Measurements from ENCODE around the gene CHMP2A.

Gene CHMP2A

GRCh38 chr19:58553799-58554493, 959 bp downstream of the CHMP2A start:
- H3K4me1 ChIP-seq, result peaks cover 38 to 76% (median 45%) of the 10 kb centered on the region in 10 experiments
- H3K36me3 ChIP-seq, result peaks cover 61 to 75% (median 69%) of the 10 kb centered on the region in 11 experiments
- no peaks in the 10 kb centered on the region for H3K27me3 ChIP-seq
- TF ChIP-seq Cebpa-rat (IDR thresholded peaks at IDR 0.05), result no peak
- peak overlapping the region; percentile 82 to 98 (median 94) for H3K9ac ChIP-seq
- H3K27ac ChIP-seq, result peak overlapping the region; percentile 75 to 99 (median 97)
- H3K9me3 ChIP-seq (replicated peaks in 1 of 11), result no peaks in the 10 kb centered on the region
- peak overlapping the region; percentile 89 to 100 (median 98) for H3K4me2 ChIP-seq
- peaks cover 26 to 76% (median 57%) of the 10 kb centered on the region in 11 experiments; a peak in 21 of 22 replicates for H4K20me1 ChIP-seq
- H3K4me3 ChIP-seq, result peak overlapping the region; percentile 61 to 96 (median 72)

- H3K9ac ChIP-seq, result peak overlapping the region in 3 of 11 experiments; percentile 7 to 97 (median 21); a peak in 3 of 22 replicates
- no peaks in the 10 kb centered on the region for H3K9me3 ChIP-seq (replicated peaks in 1 of 11)
- no peak overlapping the region for H3K4me3 ChIP-seq
- no peak overlapping the region for H3K27ac ChIP-seq
- H3K4me1 ChIP-seq, result peaks cover 40 to 85% (median 51%) of the 10 kb centered on the region in 10 experiments
- no peaks in the 10 kb centered on the region for H3K27me3 ChIP-seq
- TF ChIP-seq Cebpa-rat (IDR thresholded peaks at IDR 0.05), result no peak
- H3K4me2 ChIP-seq, result peak overlapping the region in 5 of 11 experiments; percentile 26 to 100 (median 100); a peak in 4 of 22 replicates
- peaks cover 74 to 88% (median 82%) of the 10 kb centered on the region in 11 experiments for H3K36me3 ChIP-seq
- peaks cover 37 to 85% (median 70%) of the 10 kb centered on the region in 11 experiments; a peak in 21 of 22 replicates for H4K20me1 ChIP-seq
These were observed 2.2 kb downstream of the CHMP2A start for GRCh38 chr19:58552655-58553054.

- H3K27ac ChIP-seq, result no peak overlapping the region
- H3K27me3 ChIP-seq, result no peaks in the 10 kb centered on the region
- peaks cover 78 to 91% (median 85%) of the 10 kb centered on the region in 11 experiments for H3K36me3 ChIP-seq
- no peak overlapping the region; a peak in 1 of 22 replicates for H3K9ac ChIP-seq
- H3K4me1 ChIP-seq, result peaks cover 41 to 87% (median 54%) of the 10 kb centered on the region in 10 experiments
- H3K4me2 ChIP-seq, result peak overlapping the region in 2 of 11 experiments; percentile 100; a peak in 1 of 22 replicates
- no peak for TF ChIP-seq Cebpa-rat (IDR thresholded peaks at IDR 0.05)
- no peaks in the 10 kb centered on the region for H3K9me3 ChIP-seq (replicated peaks in 1 of 11)
- peaks cover 45 to 85% (median 71%) of the 10 kb centered on the region in 11 experiments; a peak in 21 of 22 replicates for H4K20me1 ChIP-seq
- no peak overlapping the region for H3K4me3 ChIP-seq
These were observed 3.1 kb downstream of the CHMP2A start for GRCh38 chr19:58551577-58552471.

- Histone ChIP-seq H4K20me1 (peaks cover 52 to 85% (median 74%) of the 10 kb centered on the region in 11 experiments), H3K4me3 (no peak overlapping the region), H3K4me1 (peaks cover 40 to 87% (median 53%) of the 10 kb centered on the region in 10 experiments), H3K9ac (no peak overlapping the region), H3K9me3 (replicated peaks in 1 of 11) (no peaks in the 10 kb centered on the region), H3K36me3 (peaks cover 74 to 91% (median 84%) of the 10 kb centered on the region in 11 experiments), H3K27ac (no peak overlapping the region), H3K27me3 (no peaks in the 10 kb centered on the region), H3K4me2 (0 out of 22 replicates have a peak overlapping the region, but pooled peaks of 1 of the 11 experiments have one; percentile 17)
- no peak for TF ChIP-seq Cebpa-rat (IDR thresholded peaks at IDR 0.05)
These were observed 3.8 kb downstream of the CHMP2A start for GRCh38 chr19:58551123-58551497.

GRCh38 chr19:58550362-58551122, 4.4 kb downstream of the CHMP2A start:
- Histone ChIP-seq H4K20me1 (peaks cover 58 to 90% (median 80%) of the 10 kb centered on the region in 11 experiments), H3K36me3 (peaks cover 74 to 91% (median 84%) of the 10 kb centered on the region in 11 experiments), H3K4me2 (0 out of 22 replicates have a peak overlapping the region, but pooled peaks of 1 of the 11 experiments have one; percentile 4), H3K27me3 (no peaks in the 10 kb centered on the region), H3K27ac (no peak overlapping the region), H3K9me3 (replicated peaks in 1 of 11) (no peaks in the 10 kb centered on the region), H3K4me3 (no peak overlapping the region), H3K9ac (0 out of 22 replicates have a peak overlapping the region, but pooled peaks of 1 of the 11 experiments have one; percentile 10), H3K4me1 (peaks cover 39 to 86% (median 52%) of the 10 kb centered on the region in 10 experiments)
- no peak for TF ChIP-seq Cebpa-rat (IDR thresholded peaks at IDR 0.05)

- H3K9ac ChIP-seq, result 0 out of 22 replicates have a peak overlapping the region, but pooled peaks of 1 of the 11 experiments have one; percentile 10
- peaks cover 0 to 4% (median 0%) of the 10 kb centered on the region in 11 experiments; a peak in 2 of 22 replicates for H3K27me3 ChIP-seq
- peaks cover 65 to 97% (median 87%) of the 10 kb centered on the region in 11 experiments for H4K20me1 ChIP-seq
- H3K27ac ChIP-seq, result no peak overlapping the region
- no peak for TF ChIP-seq Cebpa-rat (IDR thresholded peaks at IDR 0.05)
- peak overlapping the region in 1 of 11 experiments; percentile 20; a peak in 1 of 22 replicates for H3K4me2 ChIP-seq
- peaks cover 35 to 81% (median 48%) of the 10 kb centered on the region in 10 experiments for H3K4me1 ChIP-seq
- peaks cover 74 to 94% (median 87%) of the 10 kb centered on the region in 11 experiments for H3K36me3 ChIP-seq
- no peak overlapping the region for H3K4me3 ChIP-seq
- peaks cover 0 to 5% (median 0%) of the 10 kb centered on the region in 11 experiments; a peak in 4 of 22 replicates for H3K9me3 ChIP-seq (replicated peaks in 1 of 11)
These were observed 5.1 kb downstream of the CHMP2A start for GRCh38 chr19:58549664-58550361.

- H4K20me1 ChIP-seq, result peaks cover 67 to 96% (median 91%) of the 10 kb centered on the region in 11 experiments
- no peak overlapping the region for H3K27ac ChIP-seq
- peaks cover 0 to 4% (median 0%) of the 10 kb centered on the region in 11 experiments; a peak in 2 of 22 replicates for H3K27me3 ChIP-seq
- H3K4me1 ChIP-seq, result peaks cover 31 to 77% (median 43%) of the 10 kb centered on the region in 10 experiments
- peaks cover 0 to 6% (median 0%) of the 10 kb centered on the region in 11 experiments; a peak in 4 of 22 replicates for H3K9me3 ChIP-seq (replicated peaks in 1 of 11)
- no peak for TF ChIP-seq Cebpa-rat (IDR thresholded peaks at IDR 0.05)
- peak overlapping the region in 2 of 11 experiments; percentile 2 to 33; a peak in 1 of 22 replicates for H3K9ac ChIP-seq
- H3K4me3 ChIP-seq, result no peak overlapping the region; a peak in 1 of 20 replicates
- H3K36me3 ChIP-seq, result peaks cover 74 to 93% (median 87%) of the 10 kb centered on the region in 11 experiments
- H3K4me2 ChIP-seq, result peak overlapping the region in 3 of 11 experiments; percentile 10 to 20 (median 11); a peak in 2 of 22 replicates
These were observed 5.8 kb downstream of the CHMP2A start for GRCh38 chr19:58548859-58549663.
